GM19351 (cell line): ENCODE results near the gene PCDHA1.

Experiments
- ATAC-seq: cut with Tn5 transposase; IDR thresholded peaks from one replicate; pipeline ENCODE4 v1.9.1; 2021; ENCODE audit warnings: mild to moderate bottlenecking, moderate library complexity; ENCODE audit not compliant: unreplicated experiment

PCDHA1 gene

GRCh38 chr5:140916325-140916724 is 130.4 kb downstream of the PCDHA1 start:
- no peak for ATAC-seq

GRCh38 chr5:140923601-140924000 is 137.7 kb downstream of the PCDHA1 start:
- ATAC-seq: no peak

- no peak for ATAC-seq
Observed at GRCh38 chr5:140925806-140926442, 140.0 kb downstream of the PCDHA1 start, which contains the start of gene PCDHAC1. Gene PCDHAC1 (plus strand): TSS chr5:140926299. CDS start chr5:140926893, 594 bp downstream.

GRCh38 chr5:140926443-140927227 is 140.7 kb downstream of the PCDHA1 start:
- ATAC-seq: no peak

- ATAC-seq: no peak
Observed at GRCh38 chr5:140927228-140927573, 141.3 kb downstream of the PCDHA1 start.

GRCh38 chr5:140934964-140935606 is 149.1 kb downstream of the PCDHA1 start:
- ATAC-seq: no peak

- no peak for ATAC-seq
Observed at GRCh38 chr5:140946578-140946977, 160.6 kb downstream of the PCDHA1 start.

- ATAC-seq: no peak
Observed at GRCh38 chr5:140951636-140952035, 165.7 kb downstream of the PCDHA1 start.

- ATAC-seq: no peak
Observed at GRCh38 chr5:140953234-140953633, 167.3 kb downstream of the PCDHA1 start.

GRCh38 chr5:140962190-140962589 is 176.2 kb downstream of the PCDHA1 start:
- ATAC-seq: no peak

- no peak for ATAC-seq
Observed at GRCh38 chr5:140964356-140964755, 178.4 kb downstream of the PCDHA1 start.

- no peak for ATAC-seq
Observed at GRCh38 chr5:140965905-140966292, 180.0 kb downstream of the PCDHA1 start.

- no peak for ATAC-seq
Observed at GRCh38 chr5:140966293-140967225, 180.6 kb downstream of the PCDHA1 start, which contains the start of gene PCDHAC2. Gene PCDHAC2 (plus strand): TSS chr5:140966476. CDS start chr5:140966767, 291 bp downstream.

- no peak for ATAC-seq
Observed at GRCh38 chr5:140967226-140967893, 181.4 kb downstream of the PCDHA1 start.

GRCh38 chr5:140969880-140970279 is 183.9 kb downstream of the PCDHA1 start:
- no peak for ATAC-seq

- ATAC-seq: no peak
Observed at GRCh38 chr5:140973550-140973949, 187.6 kb downstream of the PCDHA1 start.

GRCh38 chr5:140977003-140977402 is 191.1 kb downstream of the PCDHA1 start:
- ATAC-seq: no peak

- ATAC-seq: no peak
Observed at GRCh38 chr5:140978260-140978659, 192.3 kb downstream of the PCDHA1 start.

- no peak for ATAC-seq
Observed at GRCh38 chr5:140978983-140979382, 193.0 kb downstream of the PCDHA1 start.

- no peak for ATAC-seq
Observed at GRCh38 chr5:140982083-140982716, 196.3 kb downstream of the PCDHA1 start.
